HG02973 (cell line): ENCODE measurements around the gene CCDC57.
"Not testable (repeated sequence)": the region's sequence is repeated elsewhere in the genome, so short reads cannot be mapped to it uniquely, and the experiment has no call there.

ENCODE experiments used
- ATAC-seq: cut with Tn5 transposase; IDR thresholded peaks from one replicate; pipeline ENCODE4 v1.9.1; 2021; ENCODE audit warnings: moderate library complexity; ENCODE audit not compliant: unreplicated experiment

CCDC57 gene, protein sequence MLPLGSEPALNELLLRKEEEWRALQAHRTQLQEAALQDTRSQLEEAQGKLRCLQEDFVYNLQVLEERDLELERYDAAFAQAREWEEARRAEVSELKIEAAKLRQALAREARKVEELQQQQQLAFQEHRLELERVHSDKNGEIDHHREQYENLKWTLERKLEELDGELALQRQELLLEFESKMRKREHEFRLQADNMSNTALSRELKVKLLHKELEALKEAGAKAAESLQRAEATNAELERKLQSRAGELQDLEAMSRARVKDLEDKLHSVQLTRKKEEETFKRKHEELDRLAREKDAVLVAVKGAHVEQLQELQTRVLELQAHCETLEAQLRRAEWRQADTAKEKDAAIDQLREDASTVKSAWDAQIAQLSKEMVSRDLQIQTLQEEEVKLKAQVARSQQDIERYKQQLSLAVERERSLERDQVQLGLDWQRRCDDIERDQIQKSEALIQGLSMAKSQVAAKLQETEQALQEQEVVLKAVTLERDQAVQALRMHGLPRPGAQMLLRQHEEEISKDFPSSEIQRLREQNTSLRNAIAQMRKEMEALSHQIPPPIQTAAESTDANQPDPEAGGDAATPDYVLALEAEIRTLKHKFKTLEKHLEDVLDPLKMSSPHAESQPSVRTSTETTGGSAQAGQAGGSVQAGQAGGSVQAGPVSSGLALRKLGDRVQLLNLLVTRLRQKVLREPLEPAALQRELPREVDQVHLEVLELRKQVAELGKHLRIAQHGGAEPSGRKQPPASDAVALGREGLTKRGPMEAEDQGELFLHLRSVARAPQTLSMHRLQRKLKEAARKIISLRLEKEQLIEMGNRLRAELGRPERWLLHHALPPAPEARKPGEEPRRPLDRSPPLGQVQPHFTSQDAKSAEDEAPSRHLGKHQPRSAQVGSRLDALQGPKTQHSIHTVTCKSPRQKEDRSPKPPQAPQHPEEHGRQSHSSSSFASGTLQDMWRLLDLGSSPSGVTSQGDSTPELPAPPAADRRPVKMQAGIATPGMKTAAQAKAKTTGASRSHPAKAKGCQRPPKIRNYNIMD

DNA sequence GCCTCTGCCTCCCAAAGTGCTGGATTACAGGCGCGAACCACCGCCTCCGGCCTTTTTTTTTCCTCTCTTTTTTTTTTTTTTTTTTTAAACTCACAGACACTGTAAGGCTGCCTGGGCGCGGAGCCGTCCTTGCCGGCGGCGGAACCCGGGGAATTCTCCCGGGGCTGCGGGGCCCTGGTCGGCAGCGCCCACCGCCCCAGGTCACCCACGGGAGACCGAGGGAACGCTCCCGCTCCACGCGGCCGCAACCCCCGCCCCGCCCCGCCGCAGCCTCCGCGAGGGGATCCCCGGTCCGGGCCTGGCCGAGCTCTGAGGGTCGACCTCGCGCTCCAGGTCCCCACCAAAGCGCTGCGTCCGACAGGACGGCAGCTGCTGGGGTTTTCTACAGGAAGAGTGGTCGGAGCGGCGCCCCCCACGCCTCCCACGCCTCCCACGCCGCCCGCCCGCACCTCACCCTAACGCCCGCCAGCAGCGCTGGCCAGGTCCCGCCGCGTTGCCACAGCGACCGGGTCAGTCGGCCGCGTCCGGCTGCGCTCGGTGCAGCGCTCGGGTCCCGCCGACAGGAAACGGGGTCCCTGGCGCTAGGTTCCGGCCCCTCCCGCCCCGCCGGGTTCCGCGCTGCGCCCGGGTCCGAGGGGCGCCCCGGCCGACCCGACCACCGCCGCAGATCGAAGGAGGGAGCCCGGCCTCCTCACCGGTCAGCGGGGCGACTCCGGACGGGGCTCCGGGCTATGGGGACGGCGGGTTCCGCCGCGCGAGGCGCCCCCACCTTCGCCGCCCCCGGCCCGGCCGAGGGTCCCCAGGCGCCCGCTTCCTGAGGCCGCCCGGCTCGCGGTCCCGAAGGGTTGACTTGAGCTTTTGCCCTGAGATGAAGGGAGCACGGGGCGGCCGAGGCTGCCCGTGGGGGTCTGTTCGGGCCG lies at the start of gene CCDC57:
CCDC57 (minus strand) TSS at position 512 of the 920 bp plus-strand sequence. CDS start 10,898 bp downstream, outside the sequence.
- ATAC-seq, result peak; percentile 55

DNA sequence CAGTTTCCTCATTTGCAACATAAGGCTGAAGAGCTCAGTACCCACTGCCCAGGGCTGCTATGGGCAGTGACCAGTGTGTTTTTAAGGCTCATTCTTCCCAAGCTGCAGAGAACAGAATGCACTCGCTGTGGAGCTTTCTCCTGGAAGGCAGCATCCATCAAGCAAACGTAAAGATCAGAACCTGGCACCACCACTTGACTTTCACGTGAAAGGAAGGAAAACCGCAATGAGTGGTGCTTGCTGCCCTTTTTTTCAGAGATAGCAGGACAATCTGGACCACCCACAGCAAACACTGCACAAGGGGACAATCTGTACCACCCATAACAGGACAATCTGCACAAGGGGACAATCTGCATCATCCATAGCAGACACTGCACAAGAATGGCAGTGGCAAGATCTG lies 49.7 kb upstream of the CCDC57 start:
- ATAC-seq, result no peak

DNA sequence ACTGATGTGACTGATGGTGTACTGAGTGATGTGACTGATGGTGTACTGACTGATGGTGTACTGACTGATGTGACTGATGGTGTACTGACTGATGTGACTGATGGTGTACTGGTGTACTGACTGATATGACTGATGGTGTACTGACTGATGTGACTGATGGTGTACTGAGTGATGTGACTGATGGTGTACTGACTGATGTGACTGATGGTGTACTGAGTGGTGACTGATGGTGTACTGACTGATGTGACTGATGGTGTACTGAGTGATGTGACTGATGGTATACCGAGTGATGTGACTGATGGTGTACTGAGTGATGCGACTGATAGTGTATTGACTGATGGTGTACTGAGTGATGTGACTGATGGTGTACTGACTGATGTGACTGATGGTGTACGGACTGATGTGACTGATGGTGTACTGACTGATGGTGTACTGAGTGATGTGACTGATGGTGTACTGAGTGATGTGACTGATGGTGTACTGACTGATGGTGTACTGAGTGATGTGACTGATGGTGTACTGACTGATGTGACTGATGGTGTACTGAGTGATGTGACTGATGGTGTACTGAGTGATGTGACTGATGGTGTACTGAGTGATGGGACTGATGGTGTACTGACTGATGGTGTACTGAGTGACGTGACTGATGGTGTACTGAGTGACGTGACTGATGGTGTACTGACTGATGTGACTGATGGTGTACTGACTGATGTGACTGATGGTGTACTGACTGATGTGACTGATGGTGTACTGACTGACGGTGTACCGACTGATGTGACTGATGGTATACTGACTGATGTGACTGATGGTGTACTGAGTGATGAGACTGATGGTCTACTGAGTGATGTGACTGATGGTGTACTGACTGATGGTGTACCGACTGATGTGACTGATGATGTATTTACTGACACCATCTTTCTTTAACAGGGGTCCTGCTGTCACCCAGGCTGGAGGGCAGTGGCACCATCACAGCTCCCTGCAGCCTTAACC lies 47.6 kb upstream of the CCDC57 start:
- ATAC-seq, result not testable (repeated sequence)

DNA sequence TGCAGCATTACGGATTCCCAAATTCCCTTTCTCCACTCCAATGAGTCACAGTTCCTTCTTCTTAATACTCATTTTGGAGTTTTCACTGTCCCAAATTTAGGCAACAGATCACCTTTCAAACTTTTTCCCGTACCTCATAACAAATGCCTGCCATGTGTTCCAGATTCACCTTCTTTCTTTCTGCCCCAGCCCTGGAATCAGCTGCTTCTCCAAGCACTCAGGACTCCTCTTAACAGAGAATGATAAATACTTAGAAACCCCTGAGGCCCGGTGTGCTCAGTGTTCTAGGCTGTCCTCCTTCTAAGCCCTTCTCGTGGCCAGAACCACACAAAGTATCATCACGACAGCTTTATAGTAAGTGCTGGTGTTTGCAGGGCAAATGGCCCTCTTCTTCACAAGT lies 45.9 kb upstream of the CCDC57 start:
- no peak for ATAC-seq

DNA sequence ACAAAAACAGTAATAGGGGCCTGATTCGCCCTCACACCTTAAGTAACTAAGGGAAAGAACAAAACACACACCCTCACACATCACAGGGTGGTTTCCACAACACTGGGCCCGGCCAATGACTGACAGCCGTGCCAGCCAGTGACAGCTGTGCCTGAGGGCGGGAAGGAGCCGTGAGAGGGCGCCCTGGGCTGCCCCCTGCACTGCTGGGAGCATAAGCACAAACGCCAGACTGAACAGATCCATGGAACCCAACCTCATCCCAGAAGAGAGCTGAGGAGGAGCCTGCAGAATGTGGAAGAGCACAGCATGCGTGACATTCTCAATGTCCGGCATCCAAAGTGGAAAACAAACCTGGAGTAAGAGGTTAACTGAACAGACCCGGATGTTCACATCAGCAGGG lies 44.8 kb upstream of the CCDC57 start:
- ATAC-seq, result no peak

DNA sequence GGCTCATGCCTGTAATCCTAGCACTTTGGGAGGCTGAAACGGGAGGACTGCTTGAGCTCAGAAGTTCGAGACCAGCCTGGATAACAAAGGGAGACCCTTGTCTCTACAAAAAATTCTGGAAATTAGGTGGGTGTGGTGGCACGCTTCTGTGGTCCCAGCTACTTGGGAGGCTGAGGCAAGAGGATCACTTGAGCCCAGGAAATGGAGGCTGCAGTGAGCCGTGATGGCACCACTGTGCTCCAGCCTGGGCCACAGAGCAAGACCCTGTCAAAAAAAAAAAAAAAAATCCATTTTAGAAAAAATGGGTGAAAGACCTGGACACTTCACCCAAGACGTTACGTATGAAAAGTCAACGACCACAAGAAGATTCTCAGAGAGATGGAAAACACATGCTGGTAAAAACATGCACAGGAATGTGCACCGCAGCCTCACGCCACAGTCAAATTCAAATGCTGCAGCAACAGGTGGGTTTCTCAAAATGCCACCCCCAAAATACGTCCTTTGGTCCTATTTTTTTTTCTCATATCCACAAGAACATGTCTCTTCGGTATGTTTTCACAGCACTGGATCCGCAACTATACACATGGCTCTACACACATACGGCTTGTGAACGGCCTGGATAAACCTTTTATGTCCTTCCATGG lies 43.7 kb upstream of the CCDC57 start:
- ATAC-seq, result no peak

DNA sequence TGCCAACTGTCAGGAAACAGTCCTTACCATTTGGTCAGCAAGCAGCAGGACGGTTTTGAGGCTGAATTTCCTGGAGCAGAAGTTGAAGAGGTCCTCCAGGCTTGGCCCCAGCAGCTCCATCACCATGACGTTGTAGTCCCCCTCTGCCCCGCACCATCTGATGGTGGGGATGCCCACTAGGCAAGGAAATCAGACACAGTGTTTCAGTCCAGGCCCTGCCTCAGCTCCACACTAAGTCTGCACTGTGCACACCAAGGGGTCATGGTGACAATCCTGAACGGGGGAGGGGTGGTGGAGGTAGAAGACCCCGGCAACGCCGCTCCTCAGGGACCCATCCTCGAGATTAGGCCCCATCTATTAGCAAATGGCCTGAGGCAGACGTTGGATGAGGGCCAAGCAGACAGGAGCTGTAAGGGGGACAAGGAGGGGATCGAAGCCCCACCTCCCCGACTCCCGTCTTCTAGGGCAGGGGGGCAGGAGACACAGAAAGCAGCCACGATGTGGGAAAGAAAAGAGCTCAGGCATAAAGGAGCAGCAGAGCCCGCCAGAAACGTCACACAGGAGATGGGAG lies 42.8 kb upstream of the CCDC57 start:
- no peak for ATAC-seq

DNA sequence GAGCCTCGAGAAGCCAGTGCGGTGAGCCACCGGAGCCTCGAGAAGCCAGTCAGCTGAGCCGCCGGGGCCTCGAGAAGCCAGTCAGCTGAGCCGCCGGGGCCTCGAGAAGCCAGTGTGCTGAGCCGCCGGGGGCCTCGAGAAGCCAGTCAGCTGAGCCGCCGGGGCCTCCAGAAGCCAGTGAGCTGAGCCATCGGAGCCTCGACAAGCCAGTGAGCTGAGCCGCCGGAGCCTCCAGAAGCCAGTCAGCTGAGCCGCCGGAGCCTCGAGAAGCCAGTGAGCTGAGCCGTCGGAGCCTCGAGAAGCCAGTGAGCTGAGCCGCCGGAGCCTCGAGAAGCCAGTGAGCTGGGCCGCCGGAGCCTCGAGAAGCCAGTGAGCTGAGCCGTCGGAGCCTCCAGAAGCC lies 42.1 kb upstream of the CCDC57 start:
- ATAC-seq, result not testable (repeated sequence)

DNA sequence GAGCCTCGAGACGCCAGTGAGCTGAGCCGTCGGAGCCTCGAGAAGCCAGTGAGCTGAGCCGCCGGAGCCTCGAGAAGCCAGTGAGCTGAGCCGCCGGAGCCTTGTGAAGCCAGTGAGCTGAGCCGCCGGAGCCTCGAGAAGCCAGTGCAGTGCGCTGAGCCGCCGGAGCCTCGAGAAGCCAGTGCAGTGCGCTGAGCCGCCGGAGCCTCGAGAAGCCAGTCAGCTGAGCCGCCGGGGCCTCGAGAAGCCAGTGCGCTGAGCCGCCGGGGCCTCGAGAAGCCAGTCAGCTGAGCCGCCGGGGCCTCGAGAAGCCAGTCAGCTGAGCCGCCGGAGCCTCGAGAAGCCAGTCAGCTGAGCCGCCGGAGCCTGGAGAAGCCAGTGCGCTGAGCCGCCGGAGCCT lies 41.5 kb upstream of the CCDC57 start:
- ATAC-seq, result not testable (repeated sequence)

DNA sequence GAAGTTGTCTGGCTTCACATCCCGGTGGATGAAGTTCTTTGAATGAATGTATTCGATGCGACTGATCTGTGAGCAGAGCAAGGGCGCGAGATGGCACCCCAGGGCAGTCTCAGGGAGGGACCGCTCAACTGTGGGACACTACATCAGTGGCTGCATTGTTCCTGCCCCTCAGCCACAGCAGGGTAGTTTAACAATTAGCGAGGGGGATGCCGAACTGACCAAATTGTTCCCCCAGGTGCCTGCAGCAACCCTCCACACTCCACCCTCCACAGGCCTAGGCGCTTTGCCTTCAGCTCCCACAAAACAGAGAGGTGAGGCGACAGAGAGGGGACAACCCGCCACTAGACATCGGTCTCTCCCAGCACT lies 40.5 kb upstream of the CCDC57 start:
- no peak for ATAC-seq

DNA sequence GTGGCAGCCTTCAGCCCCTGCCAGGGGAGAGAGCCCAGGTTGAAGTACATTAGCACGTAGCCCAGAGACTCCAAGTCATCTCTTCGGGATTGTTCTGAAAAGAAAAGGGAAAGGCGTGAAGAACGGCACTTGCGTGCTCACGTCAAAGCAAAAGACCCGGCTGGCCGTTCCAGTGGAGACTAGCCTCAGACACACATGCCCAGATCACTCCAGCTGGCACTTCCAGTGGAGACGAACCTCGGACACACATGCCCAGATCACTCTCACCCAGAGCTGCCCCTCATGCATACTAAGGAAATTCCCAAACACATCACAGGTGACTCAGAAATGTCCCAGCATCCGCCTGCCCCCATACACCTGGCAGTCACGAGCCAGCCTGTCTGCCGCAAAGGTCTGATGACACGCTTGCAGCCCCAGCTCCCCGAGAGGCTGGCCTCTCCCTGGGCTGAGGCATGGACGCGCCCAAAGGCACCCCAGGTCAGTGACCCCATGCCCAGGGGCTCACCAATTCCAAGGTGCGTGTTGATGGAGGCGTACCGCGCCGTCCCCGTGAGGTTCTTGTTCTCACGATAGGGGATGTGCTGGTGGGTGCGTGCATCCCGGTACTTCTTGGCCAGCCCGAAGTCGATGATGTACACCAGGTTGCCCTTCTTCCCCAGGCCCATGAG lies 40.0 kb upstream of the CCDC57 start:
- no peak for ATAC-seq

DNA sequence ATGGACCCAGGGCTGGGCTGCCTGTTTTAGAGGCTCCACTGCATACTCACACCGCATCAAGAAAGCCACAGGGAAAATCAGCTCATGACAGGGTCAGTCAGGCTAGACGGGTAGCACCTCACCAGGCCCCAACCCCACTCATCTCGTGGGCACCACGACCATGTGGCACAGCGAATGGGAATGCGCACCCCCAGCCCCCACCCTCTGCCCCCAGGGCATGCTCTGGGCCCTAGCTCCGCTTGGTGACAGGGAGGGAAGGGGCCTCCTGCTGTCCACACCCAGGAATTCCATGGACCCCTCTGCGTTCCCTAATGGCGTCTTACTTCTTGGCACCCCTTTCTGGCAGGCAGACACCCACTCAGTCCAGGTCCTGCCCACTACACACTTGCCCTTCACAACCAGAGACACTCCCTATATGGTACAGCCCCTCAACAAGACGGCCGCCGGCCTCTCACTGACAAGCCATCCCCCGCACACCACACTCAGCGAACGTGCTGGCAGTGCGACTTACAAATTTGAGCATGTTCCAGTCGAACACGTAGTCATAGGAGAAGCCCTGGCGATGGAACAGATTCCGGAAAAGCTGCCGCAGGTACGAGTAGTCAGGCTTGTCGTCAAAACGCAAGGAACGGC lies 38.3 kb upstream of the CCDC57 start:
- no peak for ATAC-seq

DNA sequence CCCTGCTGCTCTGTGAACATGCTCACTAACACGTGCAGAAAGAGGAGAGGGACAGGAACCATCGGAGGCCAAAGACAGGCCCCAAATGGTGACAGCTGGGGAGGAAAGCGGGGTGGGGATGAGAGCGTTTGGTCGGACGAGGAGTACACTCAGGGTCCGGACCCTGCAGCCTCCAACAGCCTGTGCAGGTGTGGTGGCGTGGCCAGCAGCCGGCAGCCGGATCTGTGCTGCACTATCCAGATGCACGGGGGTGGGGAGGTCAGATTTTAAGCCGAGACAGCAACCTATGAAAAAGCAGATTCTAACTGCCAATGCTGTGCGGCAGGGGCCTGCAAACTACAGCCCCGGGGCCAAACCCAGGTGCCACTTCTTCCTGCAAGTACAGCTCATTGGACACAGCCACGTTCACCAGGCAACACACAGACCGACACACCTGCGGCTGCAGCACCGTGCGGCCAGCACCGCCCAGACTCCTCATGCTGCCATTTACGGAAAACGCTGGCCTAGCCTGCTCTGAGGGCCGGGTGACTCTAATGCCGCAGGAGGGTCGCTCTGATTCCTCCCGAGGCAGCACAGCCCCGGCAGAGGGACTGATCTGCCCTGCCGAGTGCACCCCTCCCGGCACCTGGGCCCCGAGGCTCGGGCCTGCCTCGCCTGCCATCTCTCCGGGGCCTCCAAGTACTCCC lies 37.4 kb upstream of the CCDC57 start:
- ATAC-seq, result no peak

DNA sequence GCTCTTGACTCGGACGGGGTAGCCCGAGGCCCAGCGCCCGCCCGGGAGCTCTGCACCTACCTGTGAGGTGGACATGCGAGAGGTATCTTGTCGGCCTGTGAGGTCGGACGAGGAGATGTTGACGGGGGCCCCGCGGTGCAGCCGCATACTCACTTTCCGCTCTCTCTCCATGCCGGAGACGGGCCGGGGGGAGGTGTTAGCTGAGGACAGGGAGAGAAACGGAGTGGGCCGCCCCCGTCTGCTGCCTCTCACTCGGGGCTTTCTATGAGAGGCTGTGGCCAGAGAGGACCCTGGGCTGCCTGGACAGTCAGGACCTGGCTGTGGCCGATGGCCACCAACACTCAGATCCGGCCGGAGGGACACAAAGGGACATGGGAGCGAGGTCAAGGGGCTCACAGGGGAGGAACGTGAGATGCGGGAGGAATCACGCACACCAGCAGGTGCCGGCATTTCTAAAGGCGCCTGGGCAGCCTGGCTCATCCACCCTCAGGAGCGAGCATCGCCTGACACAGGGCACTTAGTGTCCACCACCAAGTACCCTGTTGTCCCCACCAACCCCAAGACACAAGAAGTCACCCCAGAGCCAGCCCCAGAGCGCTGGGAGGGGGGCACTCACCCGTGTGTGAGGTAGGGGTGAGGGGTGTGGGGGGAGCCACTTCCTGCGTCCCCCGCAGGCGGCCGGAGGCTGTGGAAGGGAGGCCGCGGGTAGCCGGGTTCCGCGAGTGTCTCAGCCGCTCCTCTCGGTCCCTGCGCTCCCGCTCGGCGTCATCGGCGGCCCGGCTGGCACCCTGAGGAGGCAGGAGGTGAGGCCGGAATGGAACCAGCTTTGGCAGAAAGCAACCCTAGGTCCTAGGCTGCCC lies 36.4 kb upstream of the CCDC57 start:
- ATAC-seq, result no peak

DNA sequence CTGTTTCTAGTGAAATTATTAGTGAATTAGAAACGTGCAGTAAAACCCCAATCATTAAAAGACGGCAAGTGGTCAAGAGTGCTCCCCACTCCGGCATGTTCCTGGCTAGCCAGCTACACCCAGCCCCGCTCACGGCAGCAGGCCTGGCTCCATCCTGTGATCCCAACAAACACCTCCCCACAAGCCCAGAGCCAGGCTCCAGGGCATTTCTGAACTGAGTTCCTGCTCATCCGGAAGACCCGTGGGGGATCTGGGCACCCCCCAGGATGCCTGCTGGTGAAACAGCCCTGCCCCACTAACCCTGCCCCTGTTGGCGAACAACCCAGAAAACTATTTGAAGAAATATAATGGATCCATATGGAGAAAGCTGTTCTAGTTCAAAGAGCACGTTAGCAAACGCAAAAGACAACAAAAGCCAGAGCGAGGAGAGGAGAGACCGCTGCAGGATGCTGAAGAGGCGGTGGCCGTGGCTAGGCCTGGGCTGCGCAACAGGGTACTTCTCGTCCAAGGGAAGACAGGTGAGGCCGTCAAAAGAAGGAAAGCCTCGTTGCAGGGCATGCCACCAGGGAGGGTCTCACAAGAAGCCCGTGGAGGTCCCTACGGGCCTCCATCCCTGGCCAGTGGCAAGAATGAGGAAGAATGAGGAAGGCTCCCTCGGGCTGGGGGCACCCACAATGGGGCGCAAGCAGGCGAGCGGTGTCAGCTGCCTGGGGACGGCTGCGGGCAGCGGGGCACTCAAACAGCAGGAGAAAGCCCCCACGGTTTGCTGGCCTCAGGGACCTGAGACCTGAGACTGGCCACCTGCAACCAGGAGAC lies 35.4 kb upstream of the CCDC57 start:
- no peak for ATAC-seq
